H1 (cell line): ENCODE results near the gene ADSS2. TPM values are rescaled to one million over a fixed set of nuclear protein-coding genes. Genes with fewer than 3 reads are reported as not detected.

ENCODE experiments used
- CBX5 ChIP-seq: fragments of 300-800, 300-1000 bp; sonication (generic); IDR thresholded peaks from 2 replicates; pipeline ENCODE4 v1.7.1; 2016; ENCODE audit warnings: antibody characterized with exemption, low read length, low read depth
- EZH2 ChIP-seq: fragments of 200-600 bp; sonication (generic); IDR thresholded peaks from 2 replicates; pipeline ENCODE4 v1.7.1; 2012; ENCODE audit warnings: low read depth, mild to moderate bottlenecking, moderate library complexity, low read length, inconsistent platforms; ENCODE audit not compliant: severe bottlenecking
- polyA plus RNA-seq, 7 experiments: library from polyadenylated mRNA; depleted of rRNA in 3 of 7; stranded (reverse) in 5 of 7; unstranded in 2 of 7; fragments of >200 nt in 5 of 7; fragments of 200-250 nt in 2 of 7; gene quantifications; 1 replicate in 5 of 7; 2 replicates in 1 of 7; 4 replicates in 1 of 7; pipeline versions ENCODE4 v1.2.1 to v1.2.3, GENCODE V29; 2011 to 2013; ENCODE audit warnings: missing spikeins in 2 of 7, mixed read lengths in 2 of 7
- total RNA-seq: library from RNA; stranded (reverse); fragmentation: NEBNext Ultra II Directional; extraction: Animal tissue kit (Norgen Biotek cat#: 25700); gene quantifications from 2 replicates; pipeline ENCODE4 v1.2.1, GENCODE V29; 2021
- TF ChIP-seq, protein P1 (sequence below): IDR thresholded peaks from 2 replicates; pipeline ENCODE4 v1.6.1; 2012; ENCODE audit warnings: inconsistent platforms

ADSS2 gene
- total and polyA plus RNA-seq, 2 of the 8 experiments (the other 6 are each of a cell fraction or from before 2014, with no cell fraction given), result 29.8 to 108 TPM

GRCh38 chr1:244406337-244406736, 45.4 kb downstream of the ADSS2 start (continued):
- TF ChIP-seq EZH2 (no peak), CBX5 (no peak)
- TF ChIP-seq, protein P1, sequence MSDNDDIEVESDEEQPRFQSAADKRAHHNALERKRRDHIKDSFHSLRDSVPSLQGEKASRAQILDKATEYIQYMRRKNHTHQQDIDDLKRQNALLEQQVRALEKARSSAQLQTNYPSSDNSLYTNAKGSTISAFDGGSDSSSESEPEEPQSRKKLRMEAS, result no peak
